Activated naive CD8-positive, alpha-beta T cell treated with anti-CD3 and anti-CD28 coated beads for 36 hours (primary cell): ENCODE measurements around the gene NRM. TPM values are rescaled to one million over a fixed set of nuclear protein-coding genes. Genes with fewer than 3 reads are reported as not detected.
A peak's percentile ranks its signal among the peaks of the same experiment; 100 is the strongest.
"Not testable (repeated sequence)": the region's sequence is repeated elsewhere in the genome, so short reads cannot be mapped to it uniquely, and the experiment has no call there.

ENCODE experiments used
- DNase-seq: peaks from one replicate; pipeline ENCODE4 v3.0.0; 2021
- H3K27ac Mint-ChIP-seq: one replicate; pipeline ENCODE4 v1.8.0; 2022; ENCODE audit warnings: mild to moderate bottlenecking, moderate library complexity, mixed read lengths
- H3K27me3 Mint-ChIP-seq: one replicate; pipeline ENCODE4 v1.8.0; 2022; ENCODE audit warnings: mild to moderate bottlenecking, mixed read lengths
- H3K36me3 Mint-ChIP-seq: one replicate; pipeline ENCODE4 v1.8.0; 2021; ENCODE audit warnings: mild to moderate bottlenecking, mixed read lengths
- H3K4me1 Mint-ChIP-seq: one replicate; pipeline ENCODE4 v1.8.0; 2021; ENCODE audit warnings: mixed read lengths
- H3K4me3 Mint-ChIP-seq: one replicate; pipeline ENCODE4 v1.8.0; 2022; ENCODE audit warnings: mild to moderate bottlenecking, moderate library complexity, mixed read lengths
- H3K9me3 Mint-ChIP-seq: one replicate; pipeline ENCODE4 v1.8.0; 2022; ENCODE audit warnings: mixed read lengths
- total RNA-seq, 2 experiments: library from RNA; stranded (reverse); gene quantifications; one replicate each; pipeline ENCODE4 v1.2.3, GENCODE V29; 2021

Gene NRM
- total RNA-seq, 2 experiments from 2014 or later = 19.7 to 20.2 TPM

- Mint-ChIP-seq H3K36me3 (peaks cover 62% of the 10 kb centered on the region), H3K27ac (peak overlapping the region; percentile 100), H3K27me3 (peaks cover 16% of the 10 kb centered on the region), H3K4me1 (peaks cover 40% of the 10 kb centered on the region), H3K4me3 (peak overlapping the region; percentile 97)
- H3K9me3 Mint-ChIP-seq, DNase-seq: not testable (repeated sequence)
Observed at GRCh38 chr6:30723159-30723842, 32.5 kb upstream of the NRM start.

- peak; percentile 73 for DNase-seq
- Mint-ChIP-seq H3K4me1 (peaks cover 43% of the 10 kb centered on the region), H3K4me3 (peak overlapping the region; percentile 97), H3K27ac (peak overlapping the region; percentile 100), H3K27me3 (peaks cover 16% of the 10 kb centered on the region), H3K9me3 (no peaks in the 10 kb centered on the region), H3K36me3 (peaks cover 64% of the 10 kb centered on the region)
Observed at GRCh38 chr6:30722280-30723112, 31.7 kb upstream of the NRM start.

GRCh38 chr6:30722025-30722279 is 31.2 kb upstream of the NRM start:
- Mint-ChIP-seq H3K4me1 (peaks cover 44% of the 10 kb centered on the region), H3K36me3 (peaks cover 61% of the 10 kb centered on the region), H3K27me3 (peaks cover 16% of the 10 kb centered on the region), H3K4me3 (peak overlapping the region; percentile 97), H3K27ac (peak overlapping the region; percentile 100)
- not testable (repeated sequence) for H3K9me3 Mint-ChIP-seq, DNase-seq

- Mint-ChIP-seq H3K4me1 (peaks cover 48% of the 10 kb centered on the region), H3K27me3 (peaks cover 16% of the 10 kb centered on the region)
Observed at GRCh38 chr6:30721198-30722024, 30.6 kb upstream of the NRM start.

GRCh38 chr6:30720738-30721197 is 30.0 kb upstream of the NRM start:
- DNase-seq = peak; percentile 72
- peaks cover 54% of the 10 kb centered on the region for H3K4me1 Mint-ChIP-seq
- H3K27me3 Mint-ChIP-seq = peaks cover 16% of the 10 kb centered on the region
- H3K36me3 Mint-ChIP-seq = peaks cover 71% of the 10 kb centered on the region
- peak overlapping the region; percentile 97 for H3K4me3 Mint-ChIP-seq
- H3K27ac Mint-ChIP-seq = peak overlapping the region; percentile 100
- peaks cover 1% of the 10 kb centered on the region for H3K9me3 Mint-ChIP-seq

More at GRCh38 chr6:30721198-30722024, 30.6 kb upstream of the NRM start:
- Mint-ChIP-seq H3K4me3 (peak overlapping the region; percentile 97), H3K9me3 (peaks cover 1% of the 10 kb centered on the region), H3K27ac (peak overlapping the region; percentile 100), H3K36me3 (peaks cover 67% of the 10 kb centered on the region)
- peak; percentile 98 for DNase-seq

GRCh38 chr6:30719791-30720737 is 29.3 kb upstream of the NRM start, which contains the start of gene TUBB:
Gene TUBB, plus strand, starts transcription at chr6:30720352. Its CDS starts 155 bp downstream, at chr6:30720507.
- H3K4me3 Mint-ChIP-seq = peak within 1 kb of the TSS; percentile 97
- H3K36me3 Mint-ChIP-seq = peaks cover 72% of the 10 kb centered on the region
- peak; percentile 96 for DNase-seq
- peak within 1 kb of the TSS; percentile 100 for H3K27ac Mint-ChIP-seq
- H3K4me1 Mint-ChIP-seq = peaks cover 56% of the 10 kb centered on the region
- H3K9me3 Mint-ChIP-seq = peaks cover 1% of the 10 kb centered on the region
- H3K27me3 Mint-ChIP-seq = peaks cover 14% of the 10 kb centered on the region

- Mint-ChIP-seq H3K4me3 (peak overlapping the region; percentile 97), H3K27me3 (peaks cover 12% of the 10 kb centered on the region), H3K4me1 (peaks cover 53% of the 10 kb centered on the region), H3K27ac (peak overlapping the region; percentile 100), H3K9me3 (peaks cover 1% of the 10 kb centered on the region), H3K36me3 (peaks cover 71% of the 10 kb centered on the region)
- DNase-seq = no peak
Observed at GRCh38 chr6:30719356-30719755, 28.6 kb upstream of the NRM start.

GRCh38 chr6:30717845-30718720 is 27.3 kb upstream of the NRM start:
- Mint-ChIP-seq H3K36me3 (peaks cover 65% of the 10 kb centered on the region), H3K4me1 (peaks cover 40% of the 10 kb centered on the region)
- not testable (repeated sequence) for DNase-seq

GRCh38 chr6:30717129-30717844 is 26.5 kb upstream of the NRM start, which contains the start of gene MDC1:
Gene MDC1, minus strand, starts transcription at chr6:30717281. Its CDS starts 2,106 bp downstream, at chr6:30715175.
- DNase-seq = peak; percentile 99
- Mint-ChIP-seq H3K27me3 (peaks cover 12% of the 10 kb centered on the region), H3K4me3 (peak within 1 kb of the TSS; percentile 97), H3K9me3 (peaks cover 1% of the 10 kb centered on the region), H3K27ac (peak within 1 kb of the TSS; percentile 100), H3K4me1 (peaks cover 34% of the 10 kb centered on the region), H3K36me3 (peaks cover 64% of the 10 kb centered on the region)

More at GRCh38 chr6:30717845-30718720, 27.3 kb upstream of the NRM start:
- Mint-ChIP-seq H3K27me3 (peaks cover 12% of the 10 kb centered on the region), H3K27ac (peak overlapping the region; percentile 100), H3K4me3 (peak overlapping the region; percentile 97)
- not testable (repeated sequence) for H3K9me3 Mint-ChIP-seq

- Mint-ChIP-seq H3K27me3 (peaks cover 12% of the 10 kb centered on the region), H3K9me3 (peaks cover 1% of the 10 kb centered on the region), H3K27ac (peak overlapping the region; percentile 100), H3K4me3 (peak overlapping the region; percentile 97), H3K36me3 (peaks cover 61% of the 10 kb centered on the region), H3K4me1 (peaks cover 38% of the 10 kb centered on the region)
- DNase-seq = no peak
Observed at GRCh38 chr6:30716879-30717128, 26.0 kb upstream of the NRM start.

GRCh38 chr6:30714263-30714662 is 23.5 kb upstream of the NRM start:
- DNase-seq = no peak
- Mint-ChIP-seq H3K27ac (no peak overlapping the region), H3K4me3 (no peak overlapping the region), H3K4me1 (peaks cover 37% of the 10 kb centered on the region), H3K9me3 (peaks cover 1% of the 10 kb centered on the region), H3K27me3 (no peaks in the 10 kb centered on the region), H3K36me3 (peaks cover 53% of the 10 kb centered on the region)

GRCh38 chr6:30712441-30712945 is 21.7 kb upstream of the NRM start:
- H3K27ac Mint-ChIP-seq = peak overlapping the region; percentile 9
- no peaks in the 10 kb centered on the region for H3K27me3 Mint-ChIP-seq
- peaks cover 27% of the 10 kb centered on the region for H3K4me1 Mint-ChIP-seq
- H3K36me3 Mint-ChIP-seq = peaks cover 57% of the 10 kb centered on the region
- H3K4me3 Mint-ChIP-seq = no peak overlapping the region
- no peak for DNase-seq
- H3K9me3 Mint-ChIP-seq = peaks cover 1% of the 10 kb centered on the region
